Chondrocyte (in vitro differentiated cells): ENCODE data around the gene MAPK8. TPM values are rescaled to one million over a fixed set of nuclear protein-coding genes. Genes with fewer than 3 reads are reported as not detected.

Experiments used
- DNase-seq: peaks from one replicate; pipeline ENCODE4 v3.0.0; 2021; ENCODE audit warnings: mixed read lengths, low spot score
- H3K27ac Mint-ChIP-seq: one replicate; pipeline ENCODE4 v1.8.0; 2021; ENCODE audit warnings: mild to moderate bottlenecking, moderate library complexity, mixed read lengths; ENCODE audit not compliant: unreplicated experiment
- H3K27me3 Mint-ChIP-seq: 2 replicates; pipeline ENCODE4 v1.8.0; 2021; ENCODE audit warnings: low read depth, mixed read lengths
- H3K36me3 Mint-ChIP-seq: 2 replicates; pipeline ENCODE4 v1.8.0; 2021; ENCODE audit warnings: low read depth, mixed read lengths
- H3K4me1 Mint-ChIP-seq: 2 replicates; pipeline ENCODE4 v1.8.0; 2021; ENCODE audit warnings: low read depth, mild to moderate bottlenecking, mixed read lengths
- H3K4me3 Mint-ChIP-seq: one replicate; pipeline ENCODE4 v1.8.0; 2021; ENCODE audit warnings: mild to moderate bottlenecking, moderate library complexity, mixed read lengths; ENCODE audit not compliant: unreplicated experiment
- H3K9me3 Mint-ChIP-seq: 2 replicates; pipeline ENCODE4 v1.8.0; 2021; ENCODE audit warnings: low read depth, mixed read lengths
- total RNA-seq: library from RNA; stranded (reverse); gene quantifications from 3 replicates; pipeline ENCODE4 v1.2.1, GENCODE V29; 2021
- TF ChIP-seq, protein P1 (sequence below): fragments of 200-600 bp; sonication (generic); IDR thresholded peaks from 2 replicates; pipeline ENCODE4 v1.5.0; 2021; ENCODE audit warnings: antibody characterized with exemption, mild to moderate bottlenecking, moderate library complexity

The MAPK8 gene
- total RNA-seq, 1 donor from 2014 or later = 43.4 TPM

DNA sequence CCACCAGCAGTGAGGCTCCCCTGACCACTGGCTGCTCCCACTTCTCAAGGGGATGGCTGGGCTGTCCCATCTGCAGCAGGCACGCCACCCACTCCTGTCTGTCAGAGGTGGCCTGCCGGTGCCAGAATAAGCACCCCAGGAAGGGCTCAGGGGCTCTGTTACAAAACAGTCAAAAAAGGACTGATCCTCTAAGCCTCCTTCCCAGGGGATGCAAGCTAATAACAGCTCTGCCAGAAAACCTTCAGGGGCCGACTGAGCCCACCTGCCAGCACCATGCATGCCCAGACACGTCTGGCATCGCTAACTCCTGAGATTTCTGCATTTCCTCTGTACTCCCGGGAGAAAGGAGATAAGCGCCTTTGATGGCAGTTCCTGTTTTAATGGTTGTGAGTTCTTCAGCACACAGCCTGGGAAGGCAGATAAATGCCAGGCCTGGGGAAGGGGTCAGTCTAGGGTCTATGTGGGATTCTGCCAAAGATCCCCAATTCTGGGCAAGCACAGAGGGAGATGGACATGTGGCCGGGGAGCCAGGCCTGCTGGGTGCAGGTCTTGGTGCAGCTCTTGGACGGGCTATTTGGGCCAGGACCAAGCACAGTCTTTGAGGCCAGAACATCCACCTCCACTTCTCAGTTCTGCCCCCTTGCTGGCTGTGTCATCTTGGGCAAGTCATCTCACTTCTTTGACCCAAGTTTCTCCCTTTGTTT, 170.0 kb downstream of the MAPK8 start:
- Mint-ChIP-seq H3K27ac (no peak overlapping the region), H3K4me3 (no peak overlapping the region), H3K27me3 (no peaks in the 10 kb centered on the region), H3K4me1 (no peaks in the 10 kb centered on the region), H3K36me3 (no peaks in the 10 kb centered on the region), H3K9me3 (no peaks in the 10 kb centered on the region)
- no peak for DNase-seq
- TF ChIP-seq, protein P1, sequence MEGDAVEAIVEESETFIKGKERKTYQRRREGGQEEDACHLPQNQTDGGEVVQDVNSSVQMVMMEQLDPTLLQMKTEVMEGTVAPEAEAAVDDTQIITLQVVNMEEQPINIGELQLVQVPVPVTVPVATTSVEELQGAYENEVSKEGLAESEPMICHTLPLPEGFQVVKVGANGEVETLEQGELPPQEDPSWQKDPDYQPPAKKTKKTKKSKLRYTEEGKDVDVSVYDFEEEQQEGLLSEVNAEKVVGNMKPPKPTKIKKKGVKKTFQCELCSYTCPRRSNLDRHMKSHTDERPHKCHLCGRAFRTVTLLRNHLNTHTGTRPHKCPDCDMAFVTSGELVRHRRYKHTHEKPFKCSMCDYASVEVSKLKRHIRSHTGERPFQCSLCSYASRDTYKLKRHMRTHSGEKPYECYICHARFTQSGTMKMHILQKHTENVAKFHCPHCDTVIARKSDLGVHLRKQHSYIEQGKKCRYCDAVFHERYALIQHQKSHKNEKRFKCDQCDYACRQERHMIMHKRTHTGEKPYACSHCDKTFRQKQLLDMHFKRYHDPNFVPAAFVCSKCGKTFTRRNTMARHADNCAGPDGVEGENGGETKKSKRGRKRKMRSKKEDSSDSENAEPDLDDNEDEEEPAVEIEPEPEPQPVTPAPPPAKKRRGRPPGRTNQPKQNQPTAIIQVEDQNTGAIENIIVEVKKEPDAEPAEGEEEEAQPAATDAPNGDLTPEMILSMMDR = no peak

DNA sequence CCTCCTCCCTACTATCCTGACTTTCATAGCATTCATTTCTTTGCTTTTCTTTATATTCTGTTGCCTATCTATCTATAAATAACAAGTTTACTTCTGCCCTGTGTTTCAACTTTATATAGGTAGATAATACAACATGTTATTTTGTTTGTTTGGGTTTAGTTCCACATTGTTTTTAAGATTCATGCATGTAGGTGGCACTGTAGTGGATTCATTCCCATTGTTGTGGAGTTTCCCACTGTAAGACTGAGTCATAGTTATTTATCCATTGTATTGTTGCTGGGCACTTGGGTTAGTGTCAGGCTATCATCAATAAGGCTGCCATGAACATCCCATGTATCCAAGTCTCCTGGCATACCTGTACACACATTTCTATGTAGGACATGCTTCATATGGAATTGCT, 170.7 kb downstream of the MAPK8 start:
- Mint-ChIP-seq H3K36me3 (no peaks in the 10 kb centered on the region), H3K4me3 (no peak overlapping the region), H3K27me3 (no peaks in the 10 kb centered on the region), H3K27ac (no peak overlapping the region), H3K9me3 (no peaks in the 10 kb centered on the region), H3K4me1 (no peaks in the 10 kb centered on the region)
- no peak for DNase-seq
- TF ChIP-seq, protein P1 = no peak

DNA sequence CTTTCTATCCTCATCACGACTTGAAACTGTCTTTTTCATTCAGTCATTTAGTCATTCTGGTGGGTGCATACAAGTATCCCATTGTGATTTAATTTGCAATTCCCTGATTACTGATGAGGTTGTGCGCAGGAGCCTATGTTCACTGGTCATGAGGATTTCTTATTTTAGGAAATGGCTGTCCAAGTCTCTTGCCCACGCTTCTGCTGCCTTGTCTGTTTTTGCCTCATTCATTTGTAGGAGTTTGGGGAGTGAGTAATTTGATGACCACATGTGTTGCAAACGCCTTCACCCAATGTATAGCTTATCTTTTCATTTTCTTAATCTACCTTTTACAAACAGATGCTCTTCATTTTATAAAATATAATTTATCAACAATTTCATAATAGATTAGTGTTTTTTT, 171.1 kb downstream of the MAPK8 start:
- Mint-ChIP-seq H3K4me3 (no peak overlapping the region), H3K9me3 (no peaks in the 10 kb centered on the region), H3K27me3 (no peaks in the 10 kb centered on the region), H3K4me1 (no peaks in the 10 kb centered on the region), H3K36me3 (no peaks in the 10 kb centered on the region), H3K27ac (no peak overlapping the region)
- TF ChIP-seq, protein P1 = no peak
- no peak for DNase-seq

DNA sequence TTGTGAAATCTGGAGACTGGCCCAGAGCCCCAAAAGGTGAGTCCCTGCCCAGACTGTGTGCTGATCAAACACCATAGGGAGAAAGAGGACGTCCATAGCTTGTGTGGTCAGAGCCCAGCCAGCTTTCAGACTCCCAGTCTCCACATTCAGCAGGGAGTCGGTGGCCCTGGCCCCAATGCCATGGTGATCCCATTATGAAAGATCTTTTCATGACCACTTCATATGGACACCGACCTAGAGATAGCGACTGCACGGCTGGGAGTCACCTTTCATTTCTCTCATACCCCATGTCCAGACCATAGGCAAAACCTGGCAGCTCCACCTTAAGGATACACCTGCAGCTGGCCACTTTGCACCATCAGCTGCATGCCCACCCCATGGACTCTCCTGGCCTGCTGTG, 172.0 kb downstream of the MAPK8 start:
- DNase-seq = no peak
- Mint-ChIP-seq H3K27me3 (no peaks in the 10 kb centered on the region), H3K27ac (no peak overlapping the region), H3K9me3 (no peaks in the 10 kb centered on the region), H3K36me3 (no peaks in the 10 kb centered on the region), H3K4me3 (no peak overlapping the region), H3K4me1 (no peaks in the 10 kb centered on the region)
- TF ChIP-seq, protein P1 = no peak

DNA sequence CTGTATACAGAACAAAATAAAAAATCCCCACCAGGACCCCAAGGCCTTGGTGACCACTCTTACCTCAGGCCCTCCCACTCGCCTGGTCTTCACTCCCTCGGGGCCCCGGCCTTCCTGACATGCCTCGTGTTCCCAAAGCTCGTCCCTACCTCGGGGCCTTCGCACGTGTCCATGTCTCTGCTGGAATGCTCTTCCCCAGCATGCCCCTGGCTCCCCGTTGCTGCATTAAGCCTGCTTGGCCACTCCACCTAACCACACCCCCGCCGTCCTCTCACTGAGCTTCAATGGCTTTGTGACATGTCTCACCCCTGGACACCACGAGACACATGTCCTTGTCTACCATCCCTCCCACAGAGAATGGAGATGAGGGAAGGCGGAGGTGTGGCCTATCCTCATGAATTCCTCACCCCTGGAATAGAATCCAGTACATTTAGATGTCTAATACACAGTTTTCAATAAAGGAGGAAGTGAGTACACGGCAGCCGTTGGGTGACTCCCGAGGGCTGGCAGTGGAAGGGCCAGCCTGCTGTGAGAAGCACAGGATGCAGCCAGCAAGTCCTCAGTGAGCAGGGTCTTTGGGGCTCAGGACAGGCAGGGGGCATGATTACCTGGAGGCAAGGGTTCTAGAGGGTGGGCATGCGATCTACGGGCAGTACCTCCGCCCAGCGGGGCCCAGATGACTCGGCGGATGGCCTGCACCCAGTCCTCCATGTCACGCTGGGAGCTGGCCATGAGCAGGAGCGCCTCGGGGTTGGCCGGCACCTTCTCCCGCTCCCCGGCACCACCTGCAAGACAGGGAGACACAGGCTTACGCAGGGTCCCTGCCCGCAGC, 172.7 kb downstream of the MAPK8 start:
- no peak overlapping the region for H3K27ac Mint-ChIP-seq
- no peaks in the 10 kb centered on the region for H3K36me3 Mint-ChIP-seq
- no peaks in the 10 kb centered on the region for H3K4me1 Mint-ChIP-seq
- no peaks in the 10 kb centered on the region for H3K27me3 Mint-ChIP-seq
- no peak for DNase-seq
- TF ChIP-seq, protein P1 = no peak
- no peaks in the 10 kb centered on the region for H3K9me3 Mint-ChIP-seq
- H3K4me3 Mint-ChIP-seq = no peak overlapping the region
